Measurements from ENCODE around the gene SNRNP200.
"Not testable (repeated sequence)": the region's sequence is repeated elsewhere in the genome, so short reads cannot be mapped to it uniquely, and the experiment has no call there.

The SNRNP200 gene

GRCh38 chr2:96325041-96325883 is 19.9 kb upstream of the SNRNP200 start, which contains the start of gene ITPRIPL1:
Gene ITPRIPL1 (plus strand): TSS chr2:96325317. CDS start chr2:96325840, 523 bp downstream.
- DNase-seq = peak; percentile 44

DNA sequence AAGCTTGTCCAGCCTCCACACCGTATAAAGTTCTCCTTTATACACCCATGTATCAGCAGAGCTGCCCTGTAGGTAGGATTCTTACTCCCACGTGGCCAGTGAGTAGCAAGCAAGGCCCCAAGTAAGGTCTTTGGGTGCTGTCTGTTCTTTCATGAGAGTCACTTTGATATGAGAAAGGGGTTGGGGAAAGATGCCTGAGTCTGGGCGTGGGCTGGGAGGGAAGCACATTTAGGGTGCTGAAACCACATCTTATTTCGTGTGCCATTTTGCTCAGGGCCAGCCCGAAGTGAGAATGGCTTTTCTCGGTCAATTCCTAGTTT is 19.3 kb upstream of the SNRNP200 start:
- DNase-seq = peak; percentile 34

GRCh38 chr2:96323849-96324248 is 18.5 kb upstream of the SNRNP200 start:
- no peak for DNase-seq

GRCh38 chr2:96320728-96321622 is 15.6 kb upstream of the SNRNP200 start:
- DNase-seq = peak; percentile 29

GRCh38 chr2:96320326-96320725 is 15.0 kb upstream of the SNRNP200 start:
- no peak for DNase-seq

DNA sequence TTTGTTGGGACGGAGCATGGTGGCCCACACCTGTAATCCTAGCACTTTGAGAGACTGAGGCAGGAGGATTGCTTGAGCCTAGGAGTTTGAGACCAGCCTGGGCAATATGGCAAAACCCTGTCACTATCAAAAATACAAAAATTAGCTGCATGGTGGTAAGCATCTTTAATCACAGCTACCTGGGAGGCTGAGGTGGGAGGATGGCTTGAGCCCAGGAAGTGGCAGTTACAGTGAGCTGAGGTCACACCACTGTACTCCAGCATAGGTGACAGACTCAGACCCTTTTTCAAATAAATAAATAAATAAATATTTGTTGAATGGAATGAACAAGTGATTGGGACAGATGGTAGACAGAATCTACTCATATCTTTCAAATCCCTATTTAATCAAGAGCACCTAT is 14.1 kb upstream of the SNRNP200 start:
- DNase-seq = no peak

GRCh38 chr2:96318723-96319122 is 13.4 kb upstream of the SNRNP200 start:
- no peak for DNase-seq

GRCh38 chr2:96317584-96317997 is 12.2 kb upstream of the SNRNP200 start:
- DNase-seq = no peak

DNA sequence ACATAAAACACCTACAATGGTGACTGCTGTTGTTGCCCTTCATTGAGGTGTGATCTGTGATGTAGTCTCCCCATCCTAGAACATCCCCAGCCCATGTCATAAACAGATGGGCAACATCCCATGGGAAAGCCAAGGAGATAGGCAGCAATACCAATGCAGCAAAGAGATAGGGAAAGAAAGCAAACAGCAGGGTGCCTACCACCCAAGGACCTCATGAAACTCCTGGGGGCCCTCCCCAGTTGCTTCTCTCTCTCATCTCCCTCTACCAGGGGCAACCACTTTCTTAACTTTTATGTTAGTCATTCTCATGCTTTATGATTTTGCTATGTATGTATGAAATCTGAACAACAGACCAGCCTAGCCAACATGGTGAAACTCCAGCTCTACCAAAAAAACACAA is 11.7 kb upstream of the SNRNP200 start:
- DNase-seq = no peak

- no peak for DNase-seq
These were observed 10.2 kb upstream of the SNRNP200 start for GRCh38 chr2:96315400-96316071.

GRCh38 chr2:96315005-96315399 is 9.7 kb upstream of the SNRNP200 start:
- no peak for DNase-seq

DNA sequence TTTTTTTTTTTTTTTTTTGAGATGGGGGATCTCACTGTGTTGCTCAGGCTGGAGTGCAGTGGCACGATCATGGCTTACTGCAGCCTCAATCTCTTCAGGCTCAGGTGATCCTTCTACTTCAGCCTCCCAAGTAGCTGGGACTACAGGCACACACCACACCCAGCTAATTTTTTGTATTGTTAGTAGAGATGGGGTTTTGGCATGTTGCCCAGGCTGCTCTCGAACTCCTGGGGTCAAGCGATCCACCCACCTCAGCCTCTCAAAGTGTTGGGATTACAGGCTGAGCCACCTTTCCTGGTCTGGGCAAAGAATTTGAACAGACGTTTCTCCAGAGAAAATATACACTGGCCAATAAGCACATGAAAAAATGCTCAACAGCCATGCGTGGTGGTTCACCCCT is 2.9 kb upstream of the SNRNP200 start:
- DNase-seq = no peak

GRCh38 chr2:96306370-96306769 is 1.0 kb upstream of the SNRNP200 start:
- no peak for DNase-seq

DNA sequence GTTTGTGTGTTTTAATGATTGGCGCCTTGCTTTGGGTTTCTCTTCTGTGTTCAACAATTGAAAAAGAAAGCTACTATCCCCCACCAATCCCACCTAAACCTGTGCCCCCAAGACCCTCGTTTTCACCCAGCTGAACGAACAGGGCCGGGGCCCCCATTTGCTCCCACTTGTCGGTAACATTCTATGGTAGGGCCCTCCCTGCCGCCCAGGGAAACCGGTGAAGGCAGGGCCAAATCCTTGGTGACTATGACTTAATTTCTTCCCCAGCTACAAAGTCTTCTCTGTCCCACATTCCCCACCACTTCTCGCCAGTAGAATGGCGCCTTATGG is 598 bp upstream of the SNRNP200 start:
- DNase-seq = peak; percentile 15

- DNase-seq = no peak
These were observed 740 bp downstream of the SNRNP200 start for GRCh38 chr2:96304606-96305005.

DNA sequence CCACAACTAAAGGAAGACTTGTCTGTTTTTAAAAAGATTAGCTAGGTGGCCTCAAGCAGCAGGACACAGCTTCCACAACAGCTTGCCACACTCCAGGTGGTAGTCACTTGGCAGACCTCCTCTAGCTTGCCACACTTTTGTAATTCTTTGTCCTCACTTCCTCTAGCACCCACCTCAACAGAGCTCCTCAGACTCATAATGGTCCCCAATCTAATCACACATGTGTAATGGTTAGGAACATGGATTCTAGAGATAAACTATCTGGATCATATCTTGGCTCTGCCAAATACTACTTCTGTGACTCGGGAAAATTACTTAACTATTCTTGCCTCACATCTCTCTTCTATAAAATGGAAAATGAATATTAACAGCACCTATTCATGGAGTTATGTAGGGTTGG is 3.5 kb downstream of the SNRNP200 start:
- DNase-seq = no peak

- no peak for DNase-seq
These were observed 8.4 kb downstream of the SNRNP200 start for GRCh38 chr2:96296925-96297324.

DNA sequence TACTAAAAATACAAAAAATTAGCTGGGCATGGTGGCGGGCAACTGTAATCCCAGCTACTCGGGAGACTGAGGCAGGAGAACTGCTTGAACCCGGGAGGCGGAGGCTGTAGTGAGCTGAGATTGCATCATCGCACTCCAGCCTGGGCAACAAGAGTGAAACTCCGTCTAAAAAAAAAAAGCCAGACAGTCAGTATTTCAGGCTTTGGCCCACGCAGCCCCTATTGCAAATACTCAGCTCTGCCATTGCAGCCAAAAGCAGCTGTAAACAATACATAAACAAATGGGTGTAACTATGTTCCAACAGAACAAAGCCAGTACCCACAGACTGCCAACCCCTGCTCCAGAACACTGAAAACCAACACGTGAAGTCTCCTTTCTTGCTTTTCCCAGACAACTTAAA is 11.1 kb downstream of the SNRNP200 start:
- DNase-seq = not testable (repeated sequence)

DNA sequence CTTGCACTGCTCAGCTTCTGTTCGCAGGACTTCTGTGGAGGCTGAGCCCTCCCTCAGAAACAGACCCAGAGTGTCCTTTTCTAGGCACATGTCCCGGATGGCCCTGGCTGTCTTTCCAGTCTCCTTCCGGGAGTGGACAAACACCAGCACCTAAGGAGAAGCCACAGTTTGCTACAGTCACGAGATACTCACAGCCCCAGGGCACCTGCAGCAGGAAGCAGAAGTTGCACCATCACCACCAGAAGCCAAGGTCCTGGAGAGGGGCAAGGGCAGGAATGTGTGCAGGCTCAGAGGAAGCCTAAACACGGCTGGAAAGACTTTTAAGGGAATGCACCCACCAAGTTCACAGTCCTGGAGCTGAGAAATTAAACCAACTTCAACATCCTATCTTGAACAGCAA is 13.6 kb downstream of the SNRNP200 start:
- DNase-seq = no peak

- DNase-seq = no peak
These were observed 18.0 kb downstream of the SNRNP200 start for GRCh38 chr2:96287273-96287856.

DNA sequence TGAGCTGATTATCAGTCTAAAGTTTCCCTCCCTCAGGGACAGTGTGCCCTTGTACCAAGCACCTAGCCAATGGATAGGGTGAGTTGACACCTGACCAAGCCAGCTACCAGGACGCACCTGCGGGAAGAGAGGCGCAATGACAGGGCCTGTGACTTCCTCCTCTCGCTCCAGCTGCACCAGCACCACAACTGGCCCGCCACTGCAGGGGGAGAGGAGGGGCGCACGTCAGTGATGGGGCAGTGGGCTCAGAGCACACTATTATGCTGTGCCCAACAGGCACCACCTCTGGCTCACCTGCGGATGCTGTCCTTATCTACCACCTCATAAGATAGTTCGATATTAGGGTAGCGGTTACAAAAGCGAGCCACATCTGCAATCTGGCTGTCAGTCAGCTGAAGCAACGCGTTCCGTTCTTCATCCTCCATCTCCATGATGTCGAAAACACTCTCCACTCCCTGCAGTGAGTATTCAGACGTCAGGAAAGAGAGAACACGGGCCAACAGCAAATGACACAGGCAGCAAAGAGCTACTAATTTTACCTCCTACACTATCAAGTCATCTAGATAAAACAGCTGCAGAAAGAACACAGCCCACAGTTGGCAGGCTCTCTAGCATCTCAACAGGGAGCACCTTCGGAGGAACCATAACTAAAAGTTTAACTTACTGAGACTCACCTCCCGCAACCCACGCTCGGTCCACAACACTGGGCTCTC is 28.4 kb downstream of the SNRNP200 start:
- no peak for DNase-seq

DNA sequence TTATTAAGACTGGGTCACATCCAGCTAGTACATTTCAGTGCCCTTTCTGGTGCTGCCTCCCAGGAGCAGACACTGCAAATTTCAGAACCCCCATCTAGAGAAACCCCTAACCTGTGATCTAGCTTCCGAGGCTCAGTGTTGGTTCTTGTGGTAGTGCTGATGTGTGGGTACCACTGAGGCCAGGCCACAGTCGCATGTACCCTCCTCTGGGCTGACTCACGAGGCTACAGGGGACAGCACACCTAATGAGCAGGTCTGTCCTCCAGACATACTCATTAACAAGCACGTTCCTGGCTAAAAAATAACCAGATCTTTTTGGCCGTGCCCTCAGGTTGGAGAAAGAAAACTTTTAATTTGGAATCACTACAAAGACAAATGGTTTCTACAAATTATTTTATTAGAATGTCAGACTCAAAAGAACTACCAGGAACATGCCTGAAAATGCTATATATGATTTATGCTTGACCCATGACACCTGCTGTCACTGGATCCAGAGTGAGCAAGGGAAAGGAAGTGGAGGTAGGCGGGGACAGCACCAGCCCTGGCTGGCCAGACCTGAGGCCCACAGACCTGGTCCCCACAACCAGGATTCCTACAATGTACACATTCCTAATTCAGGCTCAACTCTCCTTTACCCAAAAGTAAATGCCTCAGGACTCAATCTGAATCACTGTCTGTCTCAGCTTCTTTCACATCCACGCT is 30.8 kb downstream of the SNRNP200 start:
- DNase-seq = no peak
